HG03095 (cell line): Measurements from ENCODE around the gene PDE4D.
"Not testable (repeated sequence)": the region's sequence is repeated elsewhere in the genome, so short reads cannot be mapped to it uniquely, and the experiment has no call there.

ENCODE experiments used
- ATAC-seq: cut with Tn5 transposase; IDR thresholded peaks from one replicate; pipeline ENCODE4 v1.9.1; 2021; ENCODE audit warnings: moderate library complexity; ENCODE audit not compliant: unreplicated experiment

Gene PDE4D

GRCh38 chr5:59769832-59770231, 123.7 kb downstream of the PDE4D start:
- ATAC-seq: no peak

- ATAC-seq: no peak
Measured at GRCh38 chr5:59769041-59769360, 124.5 kb downstream of the PDE4D start.

- ATAC-seq: no peak
Measured at GRCh38 chr5:59768152-59769040, 125.1 kb downstream of the PDE4D start.

- ATAC-seq: no peak
Measured at GRCh38 chr5:59767681-59768151, 125.8 kb downstream of the PDE4D start.

- ATAC-seq: no peak
Measured at GRCh38 chr5:59767211-59767605, 126.3 kb downstream of the PDE4D start.

GRCh38 chr5:59766427-59767210, 126.9 kb downstream of the PDE4D start:
- no peak for ATAC-seq

- ATAC-seq: no peak
Measured at GRCh38 chr5:59765446-59765845, 128.1 kb downstream of the PDE4D start.

GRCh38 chr5:59764361-59764760, 129.2 kb downstream of the PDE4D start:
- ATAC-seq: no peak

- no peak for ATAC-seq
Measured at GRCh38 chr5:59763541-59763940, 130.0 kb downstream of the PDE4D start.

GRCh38 chr5:59762232-59762631, 131.3 kb downstream of the PDE4D start:
- ATAC-seq: not testable (repeated sequence)

- ATAC-seq: no peak
Measured at GRCh38 chr5:59760785-59761348, 132.7 kb downstream of the PDE4D start.

- no peak for ATAC-seq
Measured at GRCh38 chr5:59759600-59760351, 133.8 kb downstream of the PDE4D start.

GRCh38 chr5:59758566-59758965, 135.0 kb downstream of the PDE4D start:
- ATAC-seq: no peak

- no peak for ATAC-seq
Measured at GRCh38 chr5:59757442-59757841, 136.1 kb downstream of the PDE4D start.

- no peak for ATAC-seq
Measured at GRCh38 chr5:59756373-59757035, 137.0 kb downstream of the PDE4D start.

GRCh38 chr5:59755476-59755875, 138.1 kb downstream of the PDE4D start:
- ATAC-seq: no peak

GRCh38 chr5:59753599-59753998, 139.9 kb downstream of the PDE4D start:
- ATAC-seq: no peak

GRCh38 chr5:59749782-59750520, 143.6 kb downstream of the PDE4D start:
- no peak for ATAC-seq

GRCh38 chr5:59748036-59748663, 145.4 kb downstream of the PDE4D start:
- not testable (repeated sequence) for ATAC-seq
